Parathyroid adenoma (tissue), 2 donors: Measurements from ENCODE around the gene NAGA.
"Not testable (repeated sequence)": the region's sequence is repeated elsewhere in the genome, so short reads cannot be mapped to it uniquely, and the experiment has no call there.

Experiments
- H2AFZ ChIP-seq: fragments of 300-600 bp; sonication (generic); one replicate; pipeline ENCODE4 v1.7.0; 2017; ENCODE audit warnings: antibody characterized with exemption, mild to moderate bottlenecking
- H3K27ac ChIP-seq: fragments of 300-600 bp; sonication (generic); one replicate; pipeline ENCODE4 v1.7.0; 2017
- H3K27me3 ChIP-seq: fragments of 300-600 bp; sonication (generic); one replicate; pipeline ENCODE4 v1.7.0; 2017; ENCODE audit warnings: low read length; ENCODE audit not compliant: control insufficient read depth, insufficient read depth
- H3K36me3 ChIP-seq: fragments of 300-600 bp; sonication (generic); one replicate; pipeline ENCODE4 v1.7.0; 2017; ENCODE audit warnings: low read length; ENCODE audit not compliant: control insufficient read depth, insufficient read depth
- H3K4me1 ChIP-seq: fragments of 300-600 bp; sonication (generic); one replicate; pipeline ENCODE4 v1.7.0; 2017; ENCODE audit warnings: control low read depth
- H3K4me2 ChIP-seq: fragments of 300-600 bp; sonication (generic); one replicate; pipeline ENCODE4 v1.7.0; 2017; ENCODE audit warnings: low read length
- H3K4me3 ChIP-seq: fragments of 300-600 bp; sonication (generic); one replicate; pipeline ENCODE4 v1.7.0; 2017; ENCODE audit warnings: low read depth, low read length
- H3K79me2 ChIP-seq: fragments of 300-600 bp; sonication (generic); one replicate; pipeline ENCODE4 v1.7.0; 2017; ENCODE audit warnings: control low read depth
- H3K9ac ChIP-seq: fragments of 300-600 bp; sonication (generic); one replicate; pipeline ENCODE4 v1.7.0; 2017; ENCODE audit warnings: mild to moderate bottlenecking
- H3K9me3 ChIP-seq: fragments of 300-600 bp; sonication (generic); one replicate; pipeline ENCODE4 v1.7.0; 2017; ENCODE audit warnings: low read length; ENCODE audit not compliant: control insufficient read depth
- CTCF ChIP-seq: fragments of 300-600 bp; sonication (generic); IDR thresholded peaks from one replicate; pipeline ENCODE4 v1.7.0; 2017; ENCODE audit warnings: antibody characterized with exemption, mild to moderate bottlenecking
- donor health status: primary hyperparathyroidism.

Gene NAGA

GRCh38 chr22:42072606-42073330 is 2.2 kb upstream of the NAGA start:
- Histone ChIP-seq H3K27me3 (no peaks in the 10 kb centered on the region), H3K9ac (no peak overlapping the region), H2AFZ (no peak overlapping the region), H3K4me1 (peaks cover 8% of the 10 kb centered on the region), H3K36me3 (no peaks in the 10 kb centered on the region), H3K27ac (no peak overlapping the region), H3K4me3 (no peak overlapping the region), H3K4me2 (no peak overlapping the region), H3K9me3 (no peaks in the 10 kb centered on the region), H3K79me2 (no peaks in the 10 kb centered on the region)
- no peak for TF ChIP-seq CTCF

GRCh38 chr22:42071508-42071907 is 896 bp upstream of the NAGA start:
- H3K9me3 ChIP-seq, H3K79me2 ChIP-seq, H3K27me3 ChIP-seq, H3K36me3 ChIP-seq, H3K9ac ChIP-seq, H3K4me1 ChIP-seq: not testable (repeated sequence)
- peak overlapping the region; percentile 99 for H3K4me2 ChIP-seq
- H3K4me3 ChIP-seq: peak overlapping the region; percentile 90
- H3K27ac ChIP-seq: peak overlapping the region; percentile 90
- peak overlapping the region; percentile 94 for H2AFZ ChIP-seq

DNA sequence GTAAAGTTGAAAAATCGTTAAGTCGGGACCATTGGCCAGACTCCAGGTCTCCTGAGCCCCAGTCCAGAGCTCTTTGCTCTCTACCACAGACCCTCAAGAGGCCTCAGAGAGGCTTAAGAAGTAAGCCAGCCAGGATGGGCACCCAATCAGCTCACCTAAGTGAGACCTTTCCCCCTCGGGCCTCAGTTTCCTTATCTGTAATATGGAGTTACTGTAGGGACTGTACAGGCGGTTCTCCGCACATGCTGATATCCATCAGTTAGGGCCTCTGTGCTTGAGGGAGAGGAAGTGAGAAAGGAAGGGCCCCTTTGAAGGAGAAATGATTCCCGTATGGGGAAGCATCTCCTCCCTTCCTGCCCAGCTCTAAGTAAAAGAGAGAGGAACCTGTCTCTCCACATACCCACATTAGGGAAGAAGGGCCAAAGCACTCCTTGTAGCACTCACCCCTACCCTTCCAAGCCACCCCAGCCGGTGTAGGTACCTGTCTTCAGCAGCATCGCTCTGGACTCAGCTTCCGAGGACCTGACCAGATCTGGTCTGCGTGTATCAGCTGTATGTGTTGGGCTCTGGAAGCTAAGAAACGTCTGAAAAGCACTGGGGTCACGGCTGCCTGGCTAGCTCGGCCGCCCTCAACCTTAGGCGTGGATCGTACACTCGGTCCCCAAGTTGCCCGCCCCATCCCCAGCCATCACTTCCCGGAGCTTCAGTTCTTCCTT is 653 bp downstream of the NAGA start:
- Histone ChIP-seq H3K27me3 (no peaks in the 10 kb centered on the region), H3K79me2 (no peaks in the 10 kb centered on the region), H3K36me3 (no peaks in the 10 kb centered on the region), H3K4me2 (peak overlapping the region; percentile 99), H2AFZ (peak overlapping the region; percentile 94), H3K27ac (peak overlapping the region; percentile 90), H3K4me3 (peak overlapping the region; percentile 90), H3K9me3 (no peaks in the 10 kb centered on the region), H3K9ac (no peak overlapping the region), H3K4me1 (peaks cover 8% of the 10 kb centered on the region)
- TF ChIP-seq CTCF: no peak

GRCh38 chr22:42068291-42068690 is 2.3 kb downstream of the NAGA start:
- H2AFZ ChIP-seq: no peak overlapping the region
- H3K4me3 ChIP-seq: no peak overlapping the region
- no peak overlapping the region for H3K27ac ChIP-seq
- H3K4me1 ChIP-seq: peaks cover 8% of the 10 kb centered on the region
- no peak for TF ChIP-seq CTCF
- H3K79me2 ChIP-seq: no peaks in the 10 kb centered on the region
- no peaks in the 10 kb centered on the region for H3K27me3 ChIP-seq
- H3K9ac ChIP-seq: no peak overlapping the region
- H3K9me3 ChIP-seq: no peaks in the 10 kb centered on the region
- no peak overlapping the region for H3K4me2 ChIP-seq
- no peaks in the 10 kb centered on the region for H3K36me3 ChIP-seq

DNA sequence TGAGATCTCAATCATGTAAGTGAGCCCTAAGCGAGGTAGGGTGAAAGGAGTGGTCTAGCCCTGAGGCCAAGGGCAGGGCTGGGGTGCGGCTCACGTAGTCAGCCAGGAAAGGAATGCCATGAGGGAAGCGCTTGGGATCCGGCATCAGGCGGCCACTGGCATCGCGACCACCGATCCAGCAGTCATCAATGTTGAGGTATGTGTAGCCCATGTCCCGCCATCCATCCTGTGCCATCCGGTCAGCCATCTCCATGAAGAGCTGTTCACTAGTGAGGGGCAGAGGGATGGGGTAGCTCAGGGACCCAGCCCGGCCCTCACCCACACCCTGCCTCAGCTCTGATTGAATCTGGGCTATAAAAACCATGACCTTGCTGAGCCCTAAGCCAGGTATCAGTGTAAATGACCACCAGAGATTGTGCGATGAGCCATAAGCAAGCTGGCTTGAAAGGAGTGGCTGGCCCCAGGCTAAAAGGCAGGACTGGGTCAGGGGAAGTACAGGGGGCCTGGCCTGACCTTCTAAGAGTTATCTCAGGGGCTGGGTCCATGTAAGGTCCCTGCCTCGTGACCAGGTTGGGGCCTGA is 2.9 kb downstream of the NAGA start:
- Histone ChIP-seq H2AFZ (no peak overlapping the region), H3K9me3 (no peaks in the 10 kb centered on the region), H3K4me1 (peaks cover 8% of the 10 kb centered on the region), H3K9ac (no peak overlapping the region), H3K27ac (no peak overlapping the region), H3K36me3 (no peaks in the 10 kb centered on the region), H3K79me2 (no peaks in the 10 kb centered on the region), H3K4me2 (no peak overlapping the region), H3K27me3 (no peaks in the 10 kb centered on the region), H3K4me3 (no peak overlapping the region)
- no peak for TF ChIP-seq CTCF
